A549 (cell line): ENCODE data around the gene MTIF3. TPM values are rescaled to one million over a fixed set of nuclear protein-coding genes. Genes with fewer than 3 reads are reported as not detected.

ENCODE experiments used
- ATAC-seq, 2 experiments: fragments of 200-7000 bp in 1 of 2; fragments of >200 bp in 1 of 2; cut with Nextera tagmentation in 1 of 2; cut with Tn5 transposase in 1 of 2; 3 replicates each; pipeline versions ENCODE4 v1.8.0 to v1.9.1; 2018 to 2020; ENCODE audit warnings: mild to moderate bottlenecking in 1 of 2, moderate library complexity in 1 of 2
- CTCF ChIA-PET: fragments of 300-600 bp; sonication (Branson Sonifier 250); formaldehyde crosslinking; extraction: SDS; loops from one replicate; lab custom pipeline; 2021; ENCODE audit warnings: antibody characterized with exemption, inconsistent platforms; lab: Yijun Ruan, JAX
- POLR2A ChIA-PET: fragments of 350-600 bp; formaldehyde crosslinking; extraction: SDS; loops from one replicate; lab custom pipeline; 2021; ENCODE audit warnings: antibody characterized with exemption, inconsistent platforms; lab: Yijun Ruan, JAX
- DNase-seq, 2 experiments: peaks; one replicate each; pipeline versions ENCODE4 v3.0.0 to v3.0.0-alpha.2; 2011 to 2016; ENCODE audit warnings: low read depth in 1 of 2, low spot score in 1 of 2
- FAIRE-seq: peaks from 2 replicates; lab custom pipeline; 2011; peaks lifted over from hg19 to GRCh38; lab: Jason Lieb, UNC
- H3K27ac ChIP-seq, 2 experiments: fragments of >200 bp; sonication (Bioruptor Twin); formaldehyde crosslinking; 3 replicates each; pipeline ENCODE4 v1.5.1; 2016 to 2017
- H3K4me1 ChIP-seq: fragments of >200 bp; sonication (Bioruptor Twin); formaldehyde crosslinking; 3 replicates; pipeline ENCODE4 v1.6.1; 2016
- H3K4me2 ChIP-seq: fragments of >200 bp; sonication (Bioruptor Twin); formaldehyde crosslinking; 3 replicates; pipeline ENCODE4 v1.6.1; 2016
- H3K4me3 ChIP-seq: fragments of >200 bp; sonication (Bioruptor Twin); formaldehyde crosslinking; 3 replicates; pipeline ENCODE4 v1.5.1; 2016
- H3K9me3 ChIP-seq: fragments of >200 bp; sonication (Bioruptor Twin); formaldehyde crosslinking; 3 replicates; pipeline ENCODE4 v1.6.1; 2016
- BHLHE40 ChIP-seq: IDR thresholded peaks from 2 replicates; pipeline ENCODE4 v1.6.1; 2012; ENCODE audit warnings: low read depth, low read length, inconsistent platforms
- CBX8 ChIP-seq: fragments of 200-600 bp; sonication (generic); IDR thresholded peaks from 2 replicates; pipeline ENCODE4 v1.6.1; 2016
- EHMT2 ChIP-seq: fragments of 200-600 bp; sonication (generic); IDR thresholded peaks from 2 replicates; pipeline ENCODE4 v1.6.1; 2016; ENCODE audit warnings: antibody characterized with exemption, low read depth, mild to moderate bottlenecking, moderate library complexity
- ESRRA ChIP-seq: fragments of 150-350 bp; IDR thresholded peaks from 2 replicates; pipeline ENCODE4 v1.6.1; 2014; ENCODE audit warnings: mild to moderate bottlenecking, low read length, borderline replicate concordance
- FOSL2 ChIP-seq, 2 experiments: fragments of 450-650 bp in 1 of 2; fragments of >200 bp in 1 of 2; sonication (Bioruptor Twin) in 1 of 2; formaldehyde crosslinking; IDR thresholded peaks; 2 replicates each; pipeline versions ENCODE4 v1.5.0 to v1.6.1; 2016 to 2020; ENCODE audit warnings: mild to moderate bottlenecking in 1 of 2, moderate library complexity in 1 of 2
- HDAC2 ChIP-seq: fragments of 200-600 bp; sonication (generic); IDR thresholded peaks from 2 replicates; pipeline ENCODE4 v1.6.1; 2016
- HEYL ChIP-seq: fragments of 250-450 bp; sonication (Bioruptor Pico); IDR thresholded peaks from 2 replicates; pipeline ENCODE4 v1.8.0; 2021; ENCODE audit warnings: mild to moderate bottlenecking, moderate library complexity
- HOXA7 ChIP-seq: fragments of 250-450 bp; sonication (Bioruptor Pico); IDR thresholded peaks from 2 replicates; pipeline ENCODE4 v1.5.0; 2020; ENCODE audit warnings: mild to moderate bottlenecking, moderate library complexity
- KDM1A ChIP-seq: fragments of 200-600 bp; sonication (generic); IDR thresholded peaks from 2 replicates; pipeline ENCODE4 v1.6.1; 2016; ENCODE audit warnings: low read depth, mild to moderate bottlenecking
- MAFK ChIP-seq: fragments of 450-650 bp; IDR thresholded peaks from 2 replicates; pipeline ENCODE4 v1.6.1; 2014; ENCODE audit not compliant: partially characterized antibody
- MAZ ChIP-seq: fragments of 150-350 bp; IDR thresholded peaks from 2 replicates; pipeline ENCODE4 v1.6.1; 2014; ENCODE audit warnings: antibody characterized with exemption, low read depth, low read length, borderline replicate concordance
- POLR2A ChIP-seq: IDR thresholded peaks from 2 replicates; pipeline ENCODE4 v1.6.1; 2012; ENCODE audit warnings: mild to moderate bottlenecking, low read length
- POLR2AphosphoS2 ChIP-seq: conservative IDR thresholded peaks from 2 replicates; pipeline ENCODE4 v1.6.1; 2012; ENCODE audit warnings: low read length, improper control_type of control experiment, inconsistent platforms
- RCOR1 ChIP-seq: fragments of 150-350 bp; IDR thresholded peaks from 2 replicates; pipeline ENCODE4 v1.6.1; 2014; ENCODE audit warnings: antibody characterized with exemption, low read length, low read depth
- RNF2 ChIP-seq: fragments of 200-600 bp; sonication (generic); IDR thresholded peaks from 2 replicates; pipeline ENCODE4 v1.6.1; 2016; ENCODE audit warnings: low read depth, mild to moderate bottlenecking, antibody characterized with exemption, moderate library complexity, borderline replicate concordance
- SMC3 ChIP-seq: fragments of >200 bp; sonication (Bioruptor Twin); formaldehyde crosslinking; IDR thresholded peaks from 3 replicates; pipeline ENCODE4 v1.6.1; 2018; ENCODE audit warnings: inconsistent platforms
- TFCP2L1 ChIP-seq: fragments of 250-450 bp; sonication (Bioruptor Pico); IDR thresholded peaks from 2 replicates; pipeline ENCODE4 v1.5.0; 2021; ENCODE audit warnings: mild to moderate bottlenecking
- ZSCAN20 ChIP-seq: fragments of 250-450 bp; sonication (Bioruptor Pico); IDR thresholded peaks from 2 replicates; pipeline ENCODE4 v1.8.0; 2022; ENCODE audit warnings: mild to moderate bottlenecking, moderate library complexity
- WGBS: methylation state at CpG from one replicate; pipeline ENCODE4 v1.1.6; 2017; ENCODE audit errors: missing lambda C conversion rate; 5-methylcytosine and 5-hydroxymethylcytosine counted together
- polyA plus RNA-seq, 4 experiments: library from polyadenylated mRNA; depleted of rRNA in 3 of 4; stranded (reverse); fragments of >200 nt; fragmentation: RNase III in 1 of 4; extraction: RNeasy Plus Mini Kit Qiagen cat#74134 plus additional on column Dnase treatment in 1 of 4; gene quantifications; 2 replicates in 3 of 4; 3 replicates in 1 of 4; pipeline ENCODE4 v1.2.3, GENCODE V29; 2011 to 2017
- TF ChIP-seq, protein P1 (sequence below): fragments of 250-450 bp; sonication (Bioruptor Pico); IDR thresholded peaks from 2 replicates; pipeline ENCODE4 v1.5.0; 2020; ENCODE audit warnings: low read depth, mild to moderate bottlenecking, moderate library complexity
- TF ChIP-seq, protein P2 (sequence below): fragments of 250-450 bp; sonication (Bioruptor Pico); IDR thresholded peaks from 2 replicates; pipeline ENCODE4 v1.5.0; 2021; ENCODE audit warnings: mild to moderate bottlenecking, moderate library complexity, borderline replicate concordance
- TF ChIP-seq, protein P3 (sequence below): fragments of >200 bp; sonication (Bioruptor Twin); formaldehyde crosslinking; IDR thresholded peaks from 3 replicates; pipeline ENCODE4 v1.6.1; 2016

MTIF3 gene
- polyA plus RNA-seq, 2 of the 4 experiments (the other 2 are of a cell fraction): 31.7 to 61.8 TPM

DNA sequence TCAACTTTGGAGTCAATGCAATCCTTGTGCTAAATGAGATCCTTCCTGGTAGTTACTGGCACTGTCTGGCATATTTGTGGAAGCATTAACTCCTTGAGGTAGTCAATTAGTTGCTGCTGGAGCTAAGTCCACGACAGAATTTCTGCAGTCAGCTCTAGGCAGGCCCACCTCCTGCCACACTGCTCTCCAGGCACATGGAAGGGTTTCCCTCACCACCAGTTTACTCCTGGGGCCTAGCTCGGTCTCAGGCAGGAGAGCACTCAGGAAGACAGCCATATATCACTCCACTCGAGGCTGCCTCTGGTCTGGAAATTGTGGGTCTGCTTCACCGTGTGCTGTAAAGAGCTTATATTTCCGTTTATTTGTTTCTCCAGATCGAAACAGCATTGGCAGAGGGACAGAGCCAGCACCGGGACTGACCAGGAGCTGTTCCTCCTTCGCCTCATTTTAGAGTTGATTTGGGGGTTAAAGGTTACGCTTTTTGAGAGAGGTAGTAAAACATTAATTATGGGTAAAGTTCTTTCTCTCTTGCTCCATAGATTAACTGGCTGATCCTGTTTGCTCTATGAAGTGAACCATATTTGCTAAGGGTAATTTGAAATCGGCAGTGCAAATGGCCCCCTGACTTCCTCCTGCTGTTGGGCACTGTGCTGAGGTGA is 46.5 kb downstream of the MTIF3 start:
- no peak overlapping the region for H3K4me3 ChIP-seq
- H3K27ac ChIP-seq: no peak overlapping the region
- TF ChIP-seq BHLHE40 (no peak), SMC3 (no peak), MAFK (no peak), ZSCAN20 (no peak), CBX8 (no peak), ESRRA (no peak), HOXA7 (CRISPR knock-in tag) (no peak), MAZ (no peak)
- TF ChIP-seq, protein P1, sequence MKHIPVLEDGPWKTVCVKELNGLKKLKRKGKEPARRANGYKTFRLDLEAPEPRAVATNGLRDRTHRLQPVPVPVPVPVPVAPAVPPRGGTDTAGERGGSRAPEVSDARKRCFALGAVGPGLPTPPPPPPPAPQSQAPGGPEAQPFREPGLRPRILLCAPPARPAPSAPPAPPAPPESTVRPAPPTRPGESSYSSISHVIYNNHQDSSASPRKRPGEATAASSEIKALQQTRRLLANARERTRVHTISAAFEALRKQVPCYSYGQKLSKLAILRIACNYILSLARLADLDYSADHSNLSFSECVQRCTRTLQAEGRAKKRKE (CRISPR knock-in tag): no peak
- TF ChIP-seq, protein P2, sequence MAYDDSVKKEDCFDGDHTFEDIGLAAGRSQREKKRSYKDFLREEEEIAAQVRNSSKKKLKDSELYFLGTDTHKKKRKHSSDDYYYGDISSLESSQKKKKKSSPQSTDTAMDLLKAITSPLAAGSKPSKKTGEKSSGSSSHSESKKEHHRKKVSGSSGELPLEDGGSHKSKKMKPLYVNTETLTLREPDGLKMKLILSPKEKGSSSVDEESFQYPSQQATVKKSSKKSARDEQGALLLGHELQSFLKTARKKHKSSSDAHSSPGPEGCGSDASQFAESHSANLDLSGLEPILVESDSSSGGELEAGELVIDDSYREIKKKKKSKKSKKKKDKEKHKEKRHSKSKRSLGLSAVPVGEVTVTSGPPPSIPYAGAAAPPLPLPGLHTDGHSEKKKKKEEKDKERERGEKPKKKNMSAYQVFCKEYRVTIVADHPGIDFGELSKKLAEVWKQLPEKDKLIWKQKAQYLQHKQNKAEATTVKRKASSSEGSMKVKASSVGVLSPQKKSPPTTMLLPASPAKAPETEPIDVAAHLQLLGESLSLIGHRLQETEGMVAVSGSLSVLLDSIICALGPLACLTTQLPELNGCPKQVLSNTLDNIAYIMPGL (CRISPR knock-in tag): no peak
- POLR2A ChIA-PET: no interaction called here
- H3K4me2 ChIP-seq: no peak overlapping the region
- H3K9me3 ChIP-seq: no peaks in the 10 kb centered on the region
- DNase-seq: no peak
- CTCF ChIA-PET: interaction anchor here (0.7 to 3.0 kb wide), 6 partner anchors 10 to 426 kb away, joined by 3 to 14 read pairs (median 4); no protein-coding TSS in a partner anchor
- 60% methylated on average over 9 of the region's 10 CpGs for WGBS
- FAIRE-seq: no peak
- H3K4me1 ChIP-seq: no peaks in the 10 kb centered on the region
- ATAC-seq: no peak

DNA sequence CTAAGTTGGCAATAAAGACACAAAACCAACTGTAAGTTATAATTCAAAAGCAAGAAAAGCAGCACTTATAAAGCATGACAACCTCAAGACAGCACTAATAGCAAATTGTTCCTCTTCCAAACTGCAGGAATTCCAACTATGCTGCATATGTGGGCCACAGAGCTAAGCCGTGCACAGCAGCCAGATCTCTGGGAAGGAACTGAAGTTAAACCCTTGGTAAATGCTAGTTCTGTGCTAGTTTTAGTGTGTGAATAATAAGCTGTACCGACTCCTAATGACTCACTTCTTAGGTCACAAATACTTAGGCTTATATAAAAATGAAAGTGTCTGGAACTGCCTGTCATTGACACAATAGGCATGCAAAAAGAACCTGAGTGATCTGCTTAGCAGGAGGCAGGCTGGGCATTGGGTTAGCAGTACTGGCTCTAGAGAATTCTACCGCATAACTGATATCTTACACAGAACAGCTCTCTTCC is 47.1 kb downstream of the MTIF3 start:
- no peaks in the 10 kb centered on the region for H3K9me3 ChIP-seq
- DNase-seq: no peak
- no peak for FAIRE-seq
- no peaks in the 10 kb centered on the region for H3K4me1 ChIP-seq
- CTCF ChIA-PET: interaction anchor here (0.9 to 3.3 kb wide), 3 partner anchors 11 to 427 kb away, joined by 3 to 11 read pairs (median 4); no protein-coding TSS in a partner anchor
- H3K4me2 ChIP-seq: no peak overlapping the region
- POLR2A ChIA-PET: no interaction called here
- 65% methylated on average over 3 of the region's 3 CpGs for WGBS
- no peak for ATAC-seq
- TF ChIP-seq POLR2A (no peak), RCOR1 (no peak), BHLHE40 (no peak), CBX8 (no peak), FOSL2 (IDR thresholded peaks at IDR 0.05) (no peak), FOSL2 (CRISPR knock-in tag; IDR thresholded peaks at IDR 0.05) (no peak), HEYL (CRISPR knock-in tag) (no peak), EHMT2 (no peak), RNF2 (no peak), HDAC2 (no peak), KDM1A (no peak), TFCP2L1 (no peak), POLR2AphosphoS2 (no peak)
- TF ChIP-seq, protein P2 (CRISPR knock-in tag): no peak
- TF ChIP-seq, protein P3, sequence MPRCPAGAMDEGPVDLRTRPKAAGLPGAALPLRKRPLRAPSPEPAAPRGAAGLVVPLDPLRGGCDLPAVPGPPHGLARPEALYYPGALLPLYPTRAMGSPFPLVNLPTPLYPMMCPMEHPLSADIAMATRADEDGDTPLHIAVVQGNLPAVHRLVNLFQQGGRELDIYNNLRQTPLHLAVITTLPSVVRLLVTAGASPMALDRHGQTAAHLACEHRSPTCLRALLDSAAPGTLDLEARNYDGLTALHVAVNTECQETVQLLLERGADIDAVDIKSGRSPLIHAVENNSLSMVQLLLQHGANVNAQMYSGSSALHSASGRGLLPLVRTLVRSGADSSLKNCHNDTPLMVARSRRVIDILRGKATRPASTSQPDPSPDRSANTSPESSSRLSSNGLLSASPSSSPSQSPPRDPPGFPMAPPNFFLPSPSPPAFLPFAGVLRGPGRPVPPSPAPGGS: no peak
- H3K4me3 ChIP-seq: no peak overlapping the region
- no peak overlapping the region for H3K27ac ChIP-seq
